MCF 10A (cell line): ENCODE measurements around the gene CHID1. TPM values are rescaled to one million over a fixed set of nuclear protein-coding genes. Genes with fewer than 3 reads are reported as not detected.

Experiments
- BruUV-seq: library from RNA; stranded (reverse); fragments of 400-500 nt; replicated peaks from 2 replicates; lab custom pipeline; 2021; lab: Mats Ljungman, UMichigan
- CTCF ChIA-PET: fragments of 300-600 bp; sonication (Branson Sonifier 250); formaldehyde crosslinking; extraction: SDS; loops from one replicate; lab custom pipeline; 2021; ENCODE audit warnings: antibody characterized with exemption, inconsistent platforms; lab: Yijun Ruan, JAX
- POLR2A ChIA-PET: fragments of 300-600, 350-650 bp; sonication (Branson Sonifier 250); formaldehyde crosslinking; extraction: SDS; loops from one replicate; lab custom pipeline; 2020; ENCODE audit warnings: antibody characterized with exemption, inconsistent platforms; lab: Yijun Ruan, JAX
- DNase-seq: peaks from one replicate; pipeline ENCODE4 v3.0.0-alpha.2; 2018; ENCODE audit not compliant: unreplicated experiment
- H3K27ac Mint-ChIP-seq: one replicate; pipeline ENCODE4 v1.8.0; 2022; ENCODE audit warnings: mild to moderate bottlenecking, low read depth, mixed read lengths; ENCODE audit not compliant: unreplicated experiment
- H3K27me3 Mint-ChIP-seq: one replicate; pipeline ENCODE4 v1.8.0; 2022; ENCODE audit warnings: mixed read lengths; ENCODE audit not compliant: insufficient read depth, unreplicated experiment
- H3K36me3 Mint-ChIP-seq: one replicate; pipeline ENCODE4 v1.8.0; 2022; ENCODE audit warnings: mild to moderate bottlenecking, moderate library complexity, mixed read lengths; ENCODE audit not compliant: insufficient read depth, unreplicated experiment
- H3K4me1 Mint-ChIP-seq: one replicate; pipeline ENCODE4 v1.8.0; 2022; ENCODE audit warnings: mixed read lengths; ENCODE audit not compliant: insufficient read depth, unreplicated experiment
- H3K4me3 Mint-ChIP-seq: one replicate; pipeline ENCODE4 v1.8.0; 2022; ENCODE audit warnings: mild to moderate bottlenecking, moderate library complexity, mixed read lengths; ENCODE audit not compliant: unreplicated experiment
- H3K9me3 Mint-ChIP-seq: one replicate; pipeline ENCODE4 v1.8.0; 2022; ENCODE audit warnings: mixed read lengths; ENCODE audit not compliant: unreplicated experiment
- CTCF ChIP-seq: fragments of 200-600 bp; IDR thresholded peaks from one replicate; pipeline ENCODE4 v1.8.0; 2022; ENCODE audit warnings: antibody characterized with exemption, mild to moderate bottlenecking; ENCODE audit not compliant: unreplicated experiment
- intact Hi-C: fragments of 100-400 bp; cut with micrococcal nuclease; formaldehyde crosslinking; loops from 2 replicates; pipeline ENCODE4 v1.14.1; 2022
- total RNA-seq: library from RNA; stranded (reverse); gene quantifications from 2 replicates; pipeline ENCODE4 v1.2.3, GENCODE V29; 2022

The CHID1 gene
- total RNA-seq, 1 experiment from 2014 or later: 94.8 TPM

DNA sequence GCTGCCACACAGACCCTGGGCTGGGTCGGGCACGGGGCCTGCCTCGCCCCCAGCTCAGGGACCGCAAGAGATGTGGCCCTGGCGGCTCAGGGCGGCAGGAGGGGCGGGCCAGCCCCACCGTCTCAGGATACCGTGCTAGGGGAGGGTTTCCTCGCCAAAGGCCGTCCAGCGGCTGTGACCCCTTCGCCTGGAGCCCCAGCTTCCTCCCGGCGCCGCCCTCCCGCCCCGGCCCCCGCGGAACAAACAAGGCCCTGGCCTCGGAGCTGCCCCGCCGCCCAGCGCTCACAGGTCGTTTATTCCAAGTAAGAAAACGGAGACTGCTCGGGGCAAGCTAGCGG, 14.5 kb upstream of the CHID1 start:
- Mint-ChIP-seq H3K27ac (no peak overlapping the region), H3K9me3 (no peaks in the 10 kb centered on the region), H3K4me3 (no peak overlapping the region), H3K4me1 (peaks cover 9% of the 10 kb centered on the region), H3K36me3 (peaks cover 9% of the 10 kb centered on the region), H3K27me3 (no peaks in the 10 kb centered on the region)
- TF ChIP-seq CTCF: no peak
- no TSS peak for BruUV-seq
- intact Hi-C loops: no loop called here
- DNase-seq: no peak
- ChIA-PET CTCF (interaction anchor here (0.6 to 2.1 kb wide), 8 partner anchors 11 to 780 kb away, joined by 3 to 8 read pairs (median 4); partner anchors contain the start of gene CHID1), POLR2A (interaction anchor here (0.6 to 2.3 kb wide), 4 partner anchors 10 to 373 kb away, joined by 3 to 11 read pairs (median 4); partner anchors contain the start of gene CHID1)

DNA sequence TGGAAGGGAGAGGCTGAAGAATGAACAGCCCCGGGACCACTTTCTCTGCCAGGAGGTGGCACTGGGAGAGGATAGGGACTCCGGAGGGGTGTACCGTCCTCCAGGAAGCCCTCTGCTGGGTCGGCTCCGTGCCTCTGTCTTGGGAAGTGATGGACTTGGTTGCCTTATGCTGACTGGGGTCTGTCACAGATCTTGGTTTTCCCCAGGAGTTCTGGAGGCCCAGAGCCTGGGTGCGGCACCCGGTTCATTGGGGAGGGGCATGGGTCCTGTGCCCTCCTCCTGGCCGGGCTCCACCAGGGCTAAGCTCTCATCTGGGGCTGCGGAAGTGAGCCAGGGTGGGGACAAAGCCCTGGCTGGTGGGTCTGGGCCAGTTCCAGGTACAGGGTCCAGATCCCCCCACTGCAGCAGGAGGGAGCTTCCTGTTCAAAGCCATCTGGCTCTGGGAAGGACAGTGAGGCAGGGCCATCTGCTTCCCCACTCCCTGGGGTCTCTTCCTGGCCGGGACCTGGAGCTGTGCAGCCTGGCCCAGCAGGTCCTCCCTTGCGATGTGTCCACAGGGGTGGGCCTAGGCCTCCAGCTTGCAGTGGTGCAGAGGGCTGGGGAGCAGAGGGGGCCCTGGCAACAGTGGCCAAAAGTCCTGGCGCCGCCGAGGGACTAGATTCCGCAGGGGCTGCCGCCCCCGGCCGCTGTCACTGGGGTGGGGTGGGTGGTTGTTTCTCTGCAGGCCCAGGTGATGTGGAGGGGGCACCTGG, 14.0 kb upstream of the CHID1 start:
- Mint-ChIP-seq H3K27ac (no peak overlapping the region), H3K9me3 (no peaks in the 10 kb centered on the region), H3K27me3 (no peaks in the 10 kb centered on the region), H3K4me1 (peaks cover 9% of the 10 kb centered on the region), H3K4me3 (no peak overlapping the region), H3K36me3 (peaks cover 9% of the 10 kb centered on the region)
- no TSS peak for BruUV-seq
- POLR2A ChIA-PET: interaction anchor here (0.6 to 2.3 kb wide), 2 partner anchors 9 to 13 kb away, joined by 3 to 11 read pairs; partner anchors contain the start of gene CHID1
- CTCF ChIA-PET: interaction anchor here (0.6 to 2.1 kb wide), 9 partner anchors 11 to 781 kb away, joined by 3 to 8 read pairs (median 3); partner anchors contain the start of gene CHID1
- intact Hi-C loops: no loop called here
- no peak for TF ChIP-seq CTCF
- DNase-seq: no peak

- Mint-ChIP-seq H3K4me1 (peaks cover 7% of the 10 kb centered on the region), H3K36me3 (peaks cover 9% of the 10 kb centered on the region), H3K27me3 (no peaks in the 10 kb centered on the region), H3K9me3 (no peaks in the 10 kb centered on the region), H3K4me3 (no peak overlapping the region), H3K27ac (no peak overlapping the region)
- ChIA-PET POLR2A (no interaction called here), CTCF (interaction anchor here (0.6 to 1.4 kb wide), 4 partner anchors 10 to 131 kb away, joined by 3 to 5 read pairs (median 3); partner anchors contain the start of gene CHID1)
- BruUV-seq: no TSS peak
- intact Hi-C loops: no loop called here
- no peak for TF ChIP-seq CTCF
- no peak for DNase-seq
These were observed 13.2 kb upstream of the CHID1 start for GRCh38 chr11:923691-924405.
